H1 (cell line): ENCODE data around the gene ETNK1. TPM values are rescaled to one million over a fixed set of nuclear protein-coding genes. Genes with fewer than 3 reads are reported as not detected.

Experiments
- CEBPB ChIP-seq: IDR thresholded peaks from 2 replicates; pipeline ENCODE4 v1.6.1; 2012; ENCODE audit warnings: low read depth, low read length
- EZH2 ChIP-seq: fragments of 200-600 bp; sonication (generic); IDR thresholded peaks from 2 replicates; pipeline ENCODE4 v1.7.1; 2012; ENCODE audit warnings: low read depth, mild to moderate bottlenecking, moderate library complexity, low read length, inconsistent platforms; ENCODE audit not compliant: severe bottlenecking
- GABPA ChIP-seq: IDR thresholded peaks from 2 replicates; pipeline ENCODE4 v1.6.1; 2011; ENCODE audit warnings: mild to moderate bottlenecking, low read length, moderate library complexity, borderline replicate concordance; ENCODE audit not compliant: insufficient read depth
- HDAC2 ChIP-seq, 2 experiments: fragments of 300-600 bp in 1 of 2; sonication (generic) in 1 of 2; IDR thresholded peaks; 2 replicates each; pipeline ENCODE4 v1.6.1; 2011 to 2012; ENCODE audit warnings: low read depth in 2 of 2, low read length in 2 of 2, mild to moderate bottlenecking in 2 of 2, moderate library complexity in 2 of 2, borderline replicate concordance in 1 of 2, inconsistent platforms in 1 of 2
- HDAC6 ChIP-seq: IDR thresholded peaks from one replicate; pipeline ENCODE4 v1.7.1; 2012; ENCODE audit warnings: low read depth, mild to moderate bottlenecking, inconsistent platforms, low read length, moderate library complexity
- NANOG ChIP-seq: IDR thresholded peaks from 2 replicates; pipeline ENCODE4 v1.6.1; 2011; ENCODE audit warnings: low read length, low read depth, mild to moderate bottlenecking, inconsistent platforms; ENCODE audit not compliant: insufficient read depth, poor library complexity, severe bottlenecking
- NRF1 ChIP-seq: IDR thresholded peaks from 2 replicates; pipeline ENCODE4 v1.6.1; 2011; ENCODE audit warnings: mild to moderate bottlenecking, low read depth, low read length, improper control_type of control experiment
- TEAD4 ChIP-seq: IDR thresholded peaks from 2 replicates; pipeline ENCODE4 v1.6.1; 2012; ENCODE audit warnings: low read depth, low read length, inconsistent platforms, mixed read lengths
- YY1 ChIP-seq: IDR thresholded peaks from 2 replicates; pipeline ENCODE4 v1.6.1; 2011; ENCODE audit warnings: low read depth, mild to moderate bottlenecking, low read length
- ZNF274 ChIP-seq: IDR thresholded peaks from 2 replicates; pipeline ENCODE4 v1.7.0; 2012; ENCODE audit warnings: low read length, borderline replicate concordance; ENCODE audit errors: extremely low read depth
- polyA plus RNA-seq, 7 experiments: library from polyadenylated mRNA; depleted of rRNA in 3 of 7; stranded (reverse) in 5 of 7; unstranded in 2 of 7; fragments of >200 nt in 5 of 7; fragments of 200-250 nt in 2 of 7; gene quantifications; 1 replicate in 5 of 7; 2 replicates in 1 of 7; 4 replicates in 1 of 7; pipeline versions ENCODE4 v1.2.1 to v1.2.3, GENCODE V29; 2011 to 2013; ENCODE audit warnings: missing spikeins in 2 of 7, mixed read lengths in 2 of 7
- total RNA-seq: library from RNA; stranded (reverse); fragmentation: NEBNext Ultra II Directional; extraction: Animal tissue kit (Norgen Biotek cat#: 25700); gene quantifications from 2 replicates; pipeline ENCODE4 v1.2.1, GENCODE V29; 2021
- TF ChIP-seq, protein P1 (sequence below): fragments of 300-600 bp; sonication (generic); IDR thresholded peaks from 2 replicates; pipeline ENCODE4 v1.7.1; 2012; ENCODE audit warnings: low read length, moderate library complexity, mild to moderate bottlenecking, inconsistent platforms; ENCODE audit not compliant: insufficient replicate concordance

The ETNK1 gene
- total and polyA plus RNA-seq, 2 of the 8 experiments (the other 6 are each of a cell fraction or from before 2014, with no cell fraction given), result 11.6 to 82.7 TPM

DNA sequence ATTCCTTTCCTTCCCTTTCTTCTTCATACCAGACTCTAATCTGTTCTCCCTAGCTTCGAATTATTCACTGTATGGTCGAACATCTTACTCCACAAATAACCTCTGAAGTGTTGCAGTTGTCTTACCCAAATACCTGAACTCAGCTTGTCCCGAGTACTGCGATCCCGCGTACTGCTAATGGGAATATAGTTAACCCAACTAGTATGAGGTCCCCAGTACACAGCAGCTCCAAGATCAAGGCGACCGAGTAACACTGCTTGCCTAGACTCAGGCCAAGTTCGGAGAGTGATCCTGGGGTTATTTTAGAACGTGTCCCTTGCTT lies 462 bp upstream of the ETNK1 start (continued):
- TF ChIP-seq, protein P1, sequence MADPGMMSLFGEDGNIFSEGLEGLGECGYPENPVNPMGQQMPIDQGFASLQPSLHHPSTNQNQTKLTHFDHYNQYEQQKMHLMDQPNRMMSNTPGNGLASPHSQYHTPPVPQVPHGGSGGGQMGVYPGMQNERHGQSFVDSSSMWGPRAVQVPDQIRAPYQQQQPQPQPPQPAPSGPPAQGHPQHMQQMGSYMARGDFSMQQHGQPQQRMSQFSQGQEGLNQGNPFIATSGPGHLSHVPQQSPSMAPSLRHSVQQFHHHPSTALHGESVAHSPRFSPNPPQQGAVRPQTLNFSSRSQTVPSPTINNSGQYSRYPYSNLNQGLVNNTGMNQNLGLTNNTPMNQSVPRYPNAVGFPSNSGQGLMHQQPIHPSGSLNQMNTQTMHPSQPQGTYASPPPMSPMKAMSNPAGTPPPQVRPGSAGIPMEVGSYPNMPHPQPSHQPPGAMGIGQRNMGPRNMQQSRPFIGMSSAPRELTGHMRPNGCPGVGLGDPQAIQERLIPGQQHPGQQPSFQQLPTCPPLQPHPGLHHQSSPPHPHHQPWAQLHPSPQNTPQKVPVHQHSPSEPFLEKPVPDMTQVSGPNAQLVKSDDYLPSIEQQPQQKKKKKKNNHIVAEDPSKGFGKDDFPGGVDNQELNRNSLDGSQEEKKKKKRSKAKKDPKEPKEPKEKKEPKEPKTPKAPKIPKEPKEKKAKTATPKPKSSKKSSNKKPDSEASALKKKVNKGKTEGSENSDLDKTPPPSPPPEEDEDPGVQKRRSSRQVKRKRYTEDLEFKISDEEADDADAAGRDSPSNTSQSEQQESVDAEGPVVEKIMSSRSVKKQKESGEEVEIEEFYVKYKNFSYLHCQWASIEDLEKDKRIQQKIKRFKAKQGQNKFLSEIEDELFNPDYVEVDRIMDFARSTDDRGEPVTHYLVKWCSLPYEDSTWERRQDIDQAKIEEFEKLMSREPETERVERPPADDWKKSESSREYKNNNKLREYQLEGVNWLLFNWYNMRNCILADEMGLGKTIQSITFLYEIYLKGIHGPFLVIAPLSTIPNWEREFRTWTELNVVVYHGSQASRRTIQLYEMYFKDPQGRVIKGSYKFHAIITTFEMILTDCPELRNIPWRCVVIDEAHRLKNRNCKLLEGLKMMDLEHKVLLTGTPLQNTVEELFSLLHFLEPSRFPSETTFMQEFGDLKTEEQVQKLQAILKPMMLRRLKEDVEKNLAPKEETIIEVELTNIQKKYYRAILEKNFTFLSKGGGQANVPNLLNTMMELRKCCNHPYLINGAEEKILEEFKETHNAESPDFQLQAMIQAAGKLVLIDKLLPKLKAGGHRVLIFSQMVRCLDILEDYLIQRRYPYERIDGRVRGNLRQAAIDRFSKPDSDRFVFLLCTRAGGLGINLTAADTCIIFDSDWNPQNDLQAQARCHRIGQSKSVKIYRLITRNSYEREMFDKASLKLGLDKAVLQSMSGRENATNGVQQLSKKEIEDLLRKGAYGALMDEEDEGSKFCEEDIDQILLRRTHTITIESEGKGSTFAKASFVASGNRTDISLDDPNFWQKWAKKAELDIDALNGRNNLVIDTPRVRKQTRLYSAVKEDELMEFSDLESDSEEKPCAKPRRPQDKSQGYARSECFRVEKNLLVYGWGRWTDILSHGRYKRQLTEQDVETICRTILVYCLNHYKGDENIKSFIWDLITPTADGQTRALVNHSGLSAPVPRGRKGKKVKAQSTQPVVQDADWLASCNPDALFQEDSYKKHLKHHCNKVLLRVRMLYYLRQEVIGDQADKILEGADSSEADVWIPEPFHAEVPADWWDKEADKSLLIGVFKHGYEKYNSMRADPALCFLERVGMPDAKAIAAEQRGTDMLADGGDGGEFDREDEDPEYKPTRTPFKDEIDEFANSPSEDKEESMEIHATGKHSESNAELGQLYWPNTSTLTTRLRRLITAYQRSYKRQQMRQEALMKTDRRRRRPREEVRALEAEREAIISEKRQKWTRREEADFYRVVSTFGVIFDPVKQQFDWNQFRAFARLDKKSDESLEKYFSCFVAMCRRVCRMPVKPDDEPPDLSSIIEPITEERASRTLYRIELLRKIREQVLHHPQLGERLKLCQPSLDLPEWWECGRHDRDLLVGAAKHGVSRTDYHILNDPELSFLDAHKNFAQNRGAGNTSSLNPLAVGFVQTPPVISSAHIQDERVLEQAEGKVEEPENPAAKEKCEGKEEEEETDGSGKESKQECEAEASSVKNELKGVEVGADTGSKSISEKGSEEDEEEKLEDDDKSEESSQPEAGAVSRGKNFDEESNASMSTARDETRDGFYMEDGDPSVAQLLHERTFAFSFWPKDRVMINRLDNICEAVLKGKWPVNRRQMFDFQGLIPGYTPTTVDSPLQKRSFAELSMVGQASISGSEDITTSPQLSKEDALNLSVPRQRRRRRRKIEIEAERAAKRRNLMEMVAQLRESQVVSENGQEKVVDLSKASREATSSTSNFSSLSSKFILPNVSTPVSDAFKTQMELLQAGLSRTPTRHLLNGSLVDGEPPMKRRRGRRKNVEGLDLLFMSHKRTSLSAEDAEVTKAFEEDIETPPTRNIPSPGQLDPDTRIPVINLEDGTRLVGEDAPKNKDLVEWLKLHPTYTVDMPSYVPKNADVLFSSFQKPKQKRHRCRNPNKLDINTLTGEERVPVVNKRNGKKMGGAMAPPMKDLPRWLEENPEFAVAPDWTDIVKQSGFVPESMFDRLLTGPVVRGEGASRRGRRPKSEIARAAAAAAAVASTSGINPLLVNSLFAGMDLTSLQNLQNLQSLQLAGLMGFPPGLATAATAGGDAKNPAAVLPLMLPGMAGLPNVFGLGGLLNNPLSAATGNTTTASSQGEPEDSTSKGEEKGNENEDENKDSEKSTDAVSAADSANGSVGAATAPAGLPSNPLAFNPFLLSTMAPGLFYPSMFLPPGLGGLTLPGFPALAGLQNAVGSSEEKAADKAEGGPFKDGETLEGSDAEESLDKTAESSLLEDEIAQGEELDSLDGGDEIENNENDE, result no peak
- TF ChIP-seq NANOG (no peak), ZNF274 (no peak), EZH2 (no peak), TEAD4 (no peak), GABPA (no peak), YY1 (no peak), HDAC2 (IDR thresholded peaks at IDR 0.05; ENCODE audit: borderline replicate concordance in 1 of 2, low read depth in 2 of 2, low read length in 2 of 2) (no peak), CEBPB (no peak), NRF1 (no peak), HDAC6 (no peak)
